ENCODE results near the gene DDR1. TPM values are rescaled to one million over a fixed set of nuclear protein-coding genes. Genes with fewer than 3 reads are reported as not detected.

The DDR1 gene
- polyA plus RNA-seq, 1 donor from 2014 or later = 196 TPM

DNA sequence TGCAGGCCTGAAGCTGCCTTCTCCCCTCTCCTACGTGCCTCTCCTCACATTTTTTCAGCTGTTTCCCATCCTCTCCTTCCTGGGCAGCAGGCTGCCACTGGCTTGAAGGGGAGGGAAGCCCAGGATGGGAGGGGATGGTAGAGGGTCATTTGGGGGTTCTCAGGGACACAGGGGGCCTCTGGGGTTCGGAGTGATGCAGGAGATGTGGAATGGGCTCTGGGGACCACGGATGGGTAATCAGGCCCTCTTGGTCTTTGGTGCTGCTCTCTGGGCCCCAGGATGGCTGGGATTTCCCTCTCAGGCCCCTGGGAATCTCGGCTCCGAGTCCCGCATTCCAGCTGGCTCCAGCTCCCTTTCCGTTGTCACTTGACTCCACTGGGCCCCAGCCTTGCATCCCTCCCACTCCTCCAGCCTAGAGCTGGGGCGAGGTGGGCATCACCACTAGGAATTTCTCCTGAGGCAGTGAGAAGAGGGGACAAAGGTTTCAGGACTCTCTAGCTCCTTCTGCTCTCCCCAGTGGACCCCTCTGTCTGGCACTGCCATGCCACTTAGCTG is 2.0 kb upstream of the DDR1 start:
- TF ChIP-seq TAF1 (IDR thresholded peaks at IDR 0.05; ENCODE audit: low read depth) (peak; percentile 7), MXI1 (conservative IDR thresholded peaks at IDR 0.05; ENCODE audit: poor library complexity, severe bottlenecking) (no peak)
- TF ChIP-seq, protein P1, sequence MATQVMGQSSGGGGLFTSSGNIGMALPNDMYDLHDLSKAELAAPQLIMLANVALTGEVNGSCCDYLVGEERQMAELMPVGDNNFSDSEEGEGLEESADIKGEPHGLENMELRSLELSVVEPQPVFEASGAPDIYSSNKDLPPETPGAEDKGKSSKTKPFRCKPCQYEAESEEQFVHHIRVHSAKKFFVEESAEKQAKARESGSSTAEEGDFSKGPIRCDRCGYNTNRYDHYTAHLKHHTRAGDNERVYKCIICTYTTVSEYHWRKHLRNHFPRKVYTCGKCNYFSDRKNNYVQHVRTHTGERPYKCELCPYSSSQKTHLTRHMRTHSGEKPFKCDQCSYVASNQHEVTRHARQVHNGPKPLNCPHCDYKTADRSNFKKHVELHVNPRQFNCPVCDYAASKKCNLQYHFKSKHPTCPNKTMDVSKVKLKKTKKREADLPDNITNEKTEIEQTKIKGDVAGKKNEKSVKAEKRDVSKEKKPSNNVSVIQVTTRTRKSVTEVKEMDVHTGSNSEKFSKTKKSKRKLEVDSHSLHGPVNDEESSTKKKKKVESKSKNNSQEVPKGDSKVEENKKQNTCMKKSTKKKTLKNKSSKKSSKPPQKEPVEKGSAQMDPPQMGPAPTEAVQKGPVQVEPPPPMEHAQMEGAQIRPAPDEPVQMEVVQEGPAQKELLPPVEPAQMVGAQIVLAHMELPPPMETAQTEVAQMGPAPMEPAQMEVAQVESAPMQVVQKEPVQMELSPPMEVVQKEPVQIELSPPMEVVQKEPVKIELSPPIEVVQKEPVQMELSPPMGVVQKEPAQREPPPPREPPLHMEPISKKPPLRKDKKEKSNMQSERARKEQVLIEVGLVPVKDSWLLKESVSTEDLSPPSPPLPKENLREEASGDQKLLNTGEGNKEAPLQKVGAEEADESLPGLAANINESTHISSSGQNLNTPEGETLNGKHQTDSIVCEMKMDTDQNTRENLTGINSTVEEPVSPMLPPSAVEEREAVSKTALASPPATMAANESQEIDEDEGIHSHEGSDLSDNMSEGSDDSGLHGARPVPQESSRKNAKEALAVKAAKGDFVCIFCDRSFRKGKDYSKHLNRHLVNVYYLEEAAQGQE (IDR thresholded peaks at IDR 0.05; ENCODE audit: borderline replicate concordance) = peak; percentile 59
- no peaks in the 10 kb centered on the region for H3K9me2 ChIP-seq (ENCODE audit: insufficient read depth, low read length)
- no peaks in the 10 kb centered on the region for H4K20me1 ChIP-seq (ENCODE audit: insufficient read depth)
- H3K27me3 ChIP-seq (ENCODE audit: insufficient read depth, low read depth, low read length) = no peaks in the 10 kb centered on the region
- no peaks in the 10 kb centered on the region for H3K36me3 ChIP-seq (ENCODE audit: insufficient read depth, low read length)
- H3K9ac ChIP-seq (ENCODE audit: low read length) = peak overlapping the region; percentile 99
- peak overlapping the region; percentile 72 for H3K4me3 ChIP-seq (ENCODE audit: low read length)
- H3F3A ChIP-seq (ENCODE audit: insufficient read depth, low read length, poor library complexity, severe bottlenecking) = peaks cover 26% of the 10 kb centered on the region
- no peak overlapping the region for H2AFZ ChIP-seq (ENCODE audit: low read depth, low read length)
- H3K79me2 ChIP-seq (replicated peaks; ENCODE audit: insufficient read depth, low read length) = peaks cover 85% of the 10 kb centered on the region
- no peaks in the 10 kb centered on the region for H3K9me3 ChIP-seq (ENCODE audit: low read length)
- H3K4me2 ChIP-seq (ENCODE audit: low read length) = peak overlapping the region; percentile 84
- peak overlapping the region; percentile 100 for H3K27ac ChIP-seq (ENCODE audit: low read length)

DNA sequence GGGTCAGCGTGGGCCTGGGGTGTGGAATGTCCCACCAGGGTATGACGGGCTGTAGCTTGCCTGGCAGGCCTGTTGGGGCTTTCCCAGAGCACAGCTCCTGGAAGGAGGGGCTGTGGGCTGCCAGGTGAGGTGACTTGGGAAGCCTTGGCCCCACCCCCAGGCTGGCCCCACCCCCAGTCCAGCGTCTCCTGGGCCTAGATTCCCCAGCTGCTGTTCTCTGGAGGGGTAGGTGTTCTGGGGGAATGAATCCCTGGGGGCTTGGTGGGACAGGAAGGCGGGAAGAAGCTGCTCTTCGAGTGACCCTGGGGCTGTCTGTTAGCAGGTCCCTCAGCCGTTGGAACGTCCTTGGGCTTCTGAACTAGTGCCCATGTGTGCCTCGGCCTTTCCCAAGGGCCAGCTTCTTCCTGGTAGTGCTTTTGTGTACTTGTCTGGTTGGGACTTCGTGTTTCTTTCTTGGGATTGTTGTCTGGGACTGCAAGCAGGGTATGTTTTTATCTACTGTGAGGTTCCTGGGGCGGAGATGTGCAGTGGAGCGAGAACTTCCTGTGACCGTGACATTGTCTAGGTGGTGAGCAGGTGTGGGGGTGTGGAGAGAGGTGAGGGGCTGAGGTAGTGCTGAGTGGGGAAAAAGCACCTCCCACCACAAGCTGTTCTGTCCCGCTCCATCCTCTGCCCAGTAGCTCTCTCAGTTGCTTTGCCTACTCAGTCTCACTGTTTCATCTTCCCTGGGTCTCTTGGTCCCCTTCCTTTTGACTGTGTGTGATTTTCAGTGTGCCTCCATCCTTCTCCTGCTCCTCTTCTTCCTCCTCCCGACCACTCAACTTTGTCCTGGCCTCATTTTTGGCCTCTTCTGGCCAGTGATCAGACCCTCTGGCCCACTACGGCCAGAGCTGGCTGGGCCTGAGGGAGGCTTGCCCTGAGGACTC is 1.3 kb upstream of the DDR1 start:
- peak overlapping the region; percentile 10 for H2AFZ ChIP-seq (ENCODE audit: low read depth, low read length)
- TF ChIP-seq EP300 (conservative IDR thresholded peaks at IDR 0.05; ENCODE audit: poor library complexity, severe bottlenecking) (no peak), TAF1 (IDR thresholded peaks at IDR 0.05; ENCODE audit: low read depth) (peak; percentile 1)
- peak overlapping the region; percentile 100 for H3K27ac ChIP-seq (ENCODE audit: low read length)
- no peaks in the 10 kb centered on the region for H3K9me3 ChIP-seq (ENCODE audit: low read length)
- no peaks in the 10 kb centered on the region for H3K36me3 ChIP-seq (ENCODE audit: insufficient read depth, low read length)
- H3K4me2 ChIP-seq (ENCODE audit: low read length) = peak overlapping the region; percentile 99
- peaks cover 90% of the 10 kb centered on the region for H3K79me2 ChIP-seq (replicated peaks; ENCODE audit: insufficient read depth, low read length)
- no peaks in the 10 kb centered on the region for H3K9me2 ChIP-seq (ENCODE audit: insufficient read depth, low read length)
- peak overlapping the region; percentile 99 for H3K9ac ChIP-seq (ENCODE audit: low read length)
- H4K20me1 ChIP-seq (ENCODE audit: insufficient read depth) = no peaks in the 10 kb centered on the region
- peaks cover 26% of the 10 kb centered on the region for H3F3A ChIP-seq (ENCODE audit: insufficient read depth, low read length, poor library complexity, severe bottlenecking)
- no peaks in the 10 kb centered on the region for H3K27me3 ChIP-seq (ENCODE audit: insufficient read depth, low read depth, low read length)
- H3K4me3 ChIP-seq (ENCODE audit: low read length) = peak overlapping the region; percentile 72

GRCh38 chr6:30884521-30885480 is 482 bp downstream of the DDR1 start:
- Histone ChIP-seq H3K27ac (ENCODE audit: low read length) (peak overlapping the region; percentile 100), H3K9me3 (ENCODE audit: low read length) (no peaks in the 10 kb centered on the region), H4K20me1 (ENCODE audit: insufficient read depth) (peaks cover 5% of the 10 kb centered on the region), H2AFZ (ENCODE audit: low read depth, low read length) (no peak overlapping the region), H3K36me3 (ENCODE audit: insufficient read depth, low read length) (no peaks in the 10 kb centered on the region), H3K27me3 (ENCODE audit: insufficient read depth, low read depth, low read length) (no peaks in the 10 kb centered on the region), H3K4me2 (ENCODE audit: low read length) (peak overlapping the region; percentile 89), H3K4me3 (ENCODE audit: low read length) (peak overlapping the region; percentile 72), H3K9ac (ENCODE audit: low read length) (peak overlapping the region; percentile 99), H3F3A (ENCODE audit: insufficient read depth, low read length, poor library complexity, severe bottlenecking) (peaks cover 23% of the 10 kb centered on the region), H3K9me2 (ENCODE audit: insufficient read depth, low read length) (no peaks in the 10 kb centered on the region), H3K79me2 (replicated peaks; ENCODE audit: insufficient read depth, low read length) (peaks cover 95% of the 10 kb centered on the region)
- TF ChIP-seq TAF1 (IDR thresholded peaks at IDR 0.05; ENCODE audit: low read depth) (peak; percentile 24), MXI1 (conservative IDR thresholded peaks at IDR 0.05; ENCODE audit: poor library complexity, severe bottlenecking) (no peak), POLR2AphosphoS5 (IDR thresholded peaks at IDR 0.05) (peak; percentile 17)
